ENCODE results near the gene CMSS1. TPM values are rescaled to one million over a fixed set of nuclear protein-coding genes. Genes with fewer than 3 reads are reported as not detected.

CMSS1 gene
- total and polyA plus RNA-seq, 3 donors from 2014 or later: 24.6 to 47.9 (median 24.9) TPM

- no peak overlapping the region for H3K27ac ChIP-seq
- 89 to 90% methylated on average over 14 of the region's 14 CpGs for WGBS, 2 donors
- H3K27me3 ChIP-seq: no peaks in the 10 kb centered on the region
- intact Hi-C loops (cut with DNase I; ENCODE audit: low total_unique reads): no loop called here
- H3K4me3 ChIP-seq: no peak overlapping the region
- H3K4me1 ChIP-seq: no peaks in the 10 kb centered on the region
- TF ChIP-seq CTCF (IDR thresholded peaks at IDR 0.05): no peak
- no peak for TF ChIP-seq POLR2A (IDR thresholded peaks at IDR 0.05)
- H3K36me3 ChIP-seq (ENCODE audit: low read depth, missing control alignments): no peaks in the 10 kb centered on the region
- no peaks in the 10 kb centered on the region for H3K9me3 ChIP-seq
- no peak for DNase-seq
Observed at GRCh38 chr3:99823723-99824711, 6.4 kb downstream of the CMSS1 start.

GRCh38 chr3:99825004-99825640, 7.5 kb downstream of the CMSS1 start:
- H3K27ac ChIP-seq: no peak overlapping the region
- H3K4me1 ChIP-seq: no peaks in the 10 kb centered on the region
- no peaks in the 10 kb centered on the region for H3K27me3 ChIP-seq
- H3K36me3 ChIP-seq (ENCODE audit: low read depth, missing control alignments): no peaks in the 10 kb centered on the region
- 84 to 86% methylated on average over 3 of the region's 3 CpGs for WGBS, 2 donors
- no peak for TF ChIP-seq POLR2A (IDR thresholded peaks at IDR 0.05)
- TF ChIP-seq CTCF (IDR thresholded peaks at IDR 0.05): no peak
- no peaks in the 10 kb centered on the region for H3K9me3 ChIP-seq
- no peak overlapping the region for H3K4me3 ChIP-seq
- DNase-seq: no peak
- intact Hi-C loops (cut with DNase I; ENCODE audit: low total_unique reads): no loop called here

- Histone ChIP-seq H3K27me3 (no peaks in the 10 kb centered on the region), H3K36me3 (ENCODE audit: low read depth, missing control alignments) (no peaks in the 10 kb centered on the region), H3K9me3 (no peaks in the 10 kb centered on the region), H3K4me3 (no peak overlapping the region), H3K27ac (no peak overlapping the region), H3K4me1 (no peaks in the 10 kb centered on the region)
- 95 to 97% methylated on average over 3 of the region's 3 CpGs for WGBS, 2 donors
- TF ChIP-seq CTCF (IDR thresholded peaks at IDR 0.05) (no peak), POLR2A (IDR thresholded peaks at IDR 0.05) (no peak)
- intact Hi-C loops (cut with DNase I; ENCODE audit: low total_unique reads): loop anchor here (5.0 kb wide), 1 partner anchor 422 kb away; no protein-coding TSS in a partner anchor
- no peak for DNase-seq
Observed at GRCh38 chr3:99829844-99830243, 12.2 kb downstream of the CMSS1 start.

GRCh38 chr3:99833617-99834205, 16.0 kb downstream of the CMSS1 start:
- no peaks in the 10 kb centered on the region for H3K27me3 ChIP-seq
- TF ChIP-seq CTCF (IDR thresholded peaks at IDR 0.05) (no peak), POLR2A (IDR thresholded peaks at IDR 0.05) (no peak)

More at GRCh38 chr3:99833617-99834205, 16.0 kb downstream of the CMSS1 start:
- no peaks in the 10 kb centered on the region for H3K36me3 ChIP-seq (ENCODE audit: low read depth, missing control alignments)
- no peaks in the 10 kb centered on the region for H3K4me1 ChIP-seq
- H3K4me3 ChIP-seq: no peak overlapping the region
- DNase-seq: no peak
- H3K9me3 ChIP-seq: no peaks in the 10 kb centered on the region
- intact Hi-C loops (cut with DNase I; ENCODE audit: low total_unique reads): loop anchor here (5.0 kb wide), 1 partner anchor 419 kb away; no protein-coding TSS in a partner anchor
- WGBS, 2 donors: 50 to 56% methylated on average over 4 of the region's 4 CpGs
- no peak overlapping the region for H3K27ac ChIP-seq
